Caco-2 (cell line): Measurements from ENCODE around the gene NPAS3. TPM values are rescaled to one million over a fixed set of nuclear protein-coding genes. Genes with fewer than 3 reads are reported as not detected.

Experiments used
- BruUV-seq: library from RNA; stranded (reverse); fragments of 400-500 nt; replicated peaks from 2 replicates; lab custom pipeline; 2021; lab: Mats Ljungman, UMichigan
- CTCF ChIA-PET: fragments of 300-600 bp; sonication (Branson Sonifier 250); formaldehyde crosslinking; loops from one replicate; lab custom pipeline; 2022; ENCODE audit warnings: antibody characterized with exemption; lab: Charles Lee
- POLR2A ChIA-PET: fragments of 300-600 bp; sonication (Branson Sonifier 250); formaldehyde crosslinking; loops from one replicate; lab custom pipeline; 2022; ENCODE audit warnings: antibody characterized with exemption; lab: Charles Lee
- DNase-seq, 2 experiments: peaks; one replicate each; pipeline versions ENCODE4 v3.0.0 to v3.0.0-alpha.2; 2020 to 2022
- H3K27me3 ChIP-seq: replicated peaks from 2 replicates; pipeline ENCODE4 v1.6.0; 2011; ENCODE audit warnings: low read length; ENCODE audit not compliant: control insufficient read depth, insufficient read depth
- H3K36me3 ChIP-seq: 2 replicates; pipeline ENCODE4 v1.5.1; 2011; ENCODE audit warnings: low read length; ENCODE audit not compliant: control insufficient read depth, insufficient read depth
- H3K4me1 ChIP-seq: fragments of 250-450 bp; sonication (Bioruptor Pico); 2 replicates; pipeline ENCODE4 v1.5.1; 2020; ENCODE audit warnings: mild to moderate bottlenecking
- H3K4me3 ChIP-seq: 2 replicates; pipeline ENCODE4 v1.5.1; 2011; ENCODE audit warnings: low read depth, mild to moderate bottlenecking, control low read depth, low read length
- H3K9me3 ChIP-seq: fragments of 250-450 bp; sonication (Bioruptor Pico); 2 replicates; pipeline ENCODE4 v1.5.1; 2020; ENCODE audit warnings: mild to moderate bottlenecking, moderate library complexity
- H3K27ac Mint-ChIP-seq: one replicate; pipeline ENCODE4 v1.8.0; 2022; ENCODE audit warnings: mixed read lengths; ENCODE audit not compliant: unreplicated experiment
- H3K27me3 Mint-ChIP-seq: one replicate; pipeline ENCODE4 v1.8.0; 2022; ENCODE audit warnings: mixed read lengths; ENCODE audit not compliant: insufficient read depth, unreplicated experiment
- H3K36me3 Mint-ChIP-seq: one replicate; pipeline ENCODE4 v1.8.0; 2022; ENCODE audit warnings: mild to moderate bottlenecking, mixed read lengths; ENCODE audit not compliant: insufficient read depth, unreplicated experiment
- H3K4me1 Mint-ChIP-seq: one replicate; pipeline ENCODE4 v1.8.0; 2022; ENCODE audit warnings: low read depth, mixed read lengths; ENCODE audit not compliant: unreplicated experiment
- H3K4me3 Mint-ChIP-seq: one replicate; pipeline ENCODE4 v1.8.0; 2022; ENCODE audit warnings: mild to moderate bottlenecking, moderate library complexity, mixed read lengths; ENCODE audit not compliant: unreplicated experiment
- H3K9me3 Mint-ChIP-seq: one replicate; pipeline ENCODE4 v1.8.0; 2022; ENCODE audit warnings: mixed read lengths; ENCODE audit not compliant: unreplicated experiment
- CTCF ChIP-seq, 2 experiments: fragments of 200-600 bp in 1 of 2; IDR thresholded peaks; 1 replicate in 1 of 2; 2 replicates in 1 of 2; pipeline versions ENCODE4 v1.5.1 to v1.8.0; 2011 to 2022; ENCODE audit warnings: antibody characterized with exemption in 1 of 2, control low read depth in 1 of 2, inconsistent platforms in 1 of 2, low read depth in 1 of 2, low read length in 1 of 2, mild to moderate bottlenecking in 1 of 2, moderate library complexity in 1 of 2; ENCODE audit not compliant: insufficient read depth in 1 of 2, severe bottlenecking in 1 of 2, unreplicated experiment in 1 of 2
- intact Hi-C: fragments of 100-400 bp; cut with micrococcal nuclease; formaldehyde crosslinking; loops from one replicate; pipeline ENCODE4 v1.10.0; 2022; ENCODE audit not compliant: unreplicated experiment
- total RNA-seq: library from RNA; stranded (reverse); gene quantifications from 2 replicates; pipeline ENCODE4 v1.2.3, GENCODE V29; 2022

NPAS3 gene
- total RNA-seq, 1 experiment from 2014 or later = not detected

DNA sequence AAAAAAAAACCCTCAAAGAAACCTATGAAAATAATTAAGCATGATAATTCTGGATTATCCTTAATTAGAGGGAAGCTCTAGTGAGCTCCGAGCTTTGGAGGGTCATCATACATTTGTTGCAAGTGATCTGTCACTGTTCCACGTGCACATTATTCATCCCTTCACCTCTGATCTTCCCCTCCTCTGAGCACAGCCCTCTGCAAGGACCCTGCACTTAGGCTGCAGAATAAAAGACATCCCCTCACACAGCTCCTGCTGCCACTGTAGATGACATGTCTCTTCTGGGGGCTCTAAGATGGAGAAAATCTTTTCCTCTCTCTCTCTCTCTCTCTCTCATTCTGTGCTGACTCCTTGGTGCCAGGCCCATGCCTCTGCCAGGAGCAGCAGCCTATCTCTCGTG, 711.8 kb downstream of the NPAS3 start:
- POLR2A ChIA-PET = no interaction called here
- H3K36me3 Mint-ChIP-seq = no peaks in the 10 kb centered on the region
- H3K27me3 Mint-ChIP-seq = peaks cover 11% of the 10 kb centered on the region
- Histone ChIP-seq H3K4me1 (no peaks in the 10 kb centered on the region), H3K9me3 (no peaks in the 10 kb centered on the region), H3K4me3 (no peak overlapping the region), H3K27me3 (no peaks in the 10 kb centered on the region; the same call in 1 of the 2 replicates), H3K36me3 (no peaks in the 10 kb centered on the region)
- TF ChIP-seq CTCF (IDR thresholded peaks at IDR 0.05; ENCODE audit: insufficient read depth in 1 of 2, low read depth in 1 of 2, low read length in 1 of 2, severe bottlenecking in 1 of 2, unreplicated experiment in 1 of 2) = no peak
- no TSS peak for BruUV-seq
- CTCF ChIA-PET = no interaction called here
- H3K4me1 Mint-ChIP-seq = no peaks in the 10 kb centered on the region
- intact Hi-C loops = no loop called here
- no peaks in the 10 kb centered on the region for H3K9me3 Mint-ChIP-seq
- no peak for DNase-seq
- H3K4me3 Mint-ChIP-seq = no peak overlapping the region
- H3K27ac Mint-ChIP-seq = no peak overlapping the region

- CTCF ChIA-PET = no interaction called here
- no TSS peak for BruUV-seq
- no peak for DNase-seq
- no peaks in the 10 kb centered on the region for H3K36me3 Mint-ChIP-seq
- Histone ChIP-seq H3K9me3 (no peaks in the 10 kb centered on the region), H3K4me3 (no peak overlapping the region), H3K4me1 (no peaks in the 10 kb centered on the region), H3K27me3 (no peaks in the 10 kb centered on the region; the same call in 1 of the 2 replicates), H3K36me3 (no peaks in the 10 kb centered on the region)
- peaks cover 18% of the 10 kb centered on the region for H3K27me3 Mint-ChIP-seq
- POLR2A ChIA-PET = no interaction called here
- H3K4me1 Mint-ChIP-seq = no peaks in the 10 kb centered on the region
- no peak overlapping the region for H3K27ac Mint-ChIP-seq
- H3K4me3 Mint-ChIP-seq = no peak overlapping the region
- H3K9me3 Mint-ChIP-seq = no peaks in the 10 kb centered on the region
- intact Hi-C loops = no loop called here
- TF ChIP-seq CTCF (IDR thresholded peaks at IDR 0.05; ENCODE audit: insufficient read depth in 1 of 2, low read depth in 1 of 2, low read length in 1 of 2, severe bottlenecking in 1 of 2, unreplicated experiment in 1 of 2) = no peak
Measured at GRCh38 chr14:33652566-33653307, 714.1 kb downstream of the NPAS3 start.

DNA sequence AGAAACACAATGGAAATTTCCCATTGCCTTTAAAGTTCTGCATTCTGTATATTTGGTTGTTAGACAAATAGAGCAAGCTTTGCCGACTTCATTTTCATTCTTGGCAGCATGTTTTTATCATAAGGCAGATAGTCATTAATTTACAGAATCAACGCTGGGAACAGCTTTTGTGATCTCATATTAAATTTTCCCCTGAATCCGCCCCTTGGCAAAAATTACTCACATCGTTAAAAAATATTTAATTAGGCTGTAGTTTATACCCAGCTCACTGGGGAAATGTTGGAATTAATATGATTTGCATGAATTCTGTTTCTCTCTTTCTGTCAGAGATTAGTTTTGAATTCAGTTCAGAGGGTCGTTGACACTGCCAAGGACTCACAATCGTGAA, 714.6 kb downstream of the NPAS3 start:
- POLR2A ChIA-PET = no interaction called here
- no peak for TF ChIP-seq CTCF (IDR thresholded peaks at IDR 0.05; ENCODE audit: insufficient read depth in 1 of 2, low read depth in 1 of 2, low read length in 1 of 2, severe bottlenecking in 1 of 2, unreplicated experiment in 1 of 2)
- Histone ChIP-seq H3K36me3 (no peaks in the 10 kb centered on the region), H3K4me3 (no peak overlapping the region), H3K4me1 (no peaks in the 10 kb centered on the region), H3K9me3 (no peaks in the 10 kb centered on the region), H3K27me3 (no peaks in the 10 kb centered on the region; the same call in 1 of the 2 replicates)
- no peak overlapping the region for H3K27ac Mint-ChIP-seq
- DNase-seq = no peak
- CTCF ChIA-PET = no interaction called here
- H3K27me3 Mint-ChIP-seq = peaks cover 18% of the 10 kb centered on the region
- H3K36me3 Mint-ChIP-seq = no peaks in the 10 kb centered on the region
- no peaks in the 10 kb centered on the region for H3K9me3 Mint-ChIP-seq
- H3K4me3 Mint-ChIP-seq = no peak overlapping the region
- intact Hi-C loops = no loop called here
- H3K4me1 Mint-ChIP-seq = no peaks in the 10 kb centered on the region
- no TSS peak for BruUV-seq
